Neuronal stem cell (in vitro differentiated cells): ENCODE data around the gene DHX30.

ENCODE experiments used
- DNase-seq: peaks from one replicate; pipeline ENCODE4 v3.0.0-alpha.2; 2013; ENCODE audit warnings: low spot score
- H2AFZ ChIP-seq: one replicate; pipeline ENCODE4 v1.6.1; 2013; ENCODE audit warnings: mild to moderate bottlenecking, low read length, inconsistent platforms
- H2AK5ac ChIP-seq: 2 replicates; pipeline ENCODE4 v1.6.1; 2013; ENCODE audit warnings: low read depth, mild to moderate bottlenecking, inconsistent platforms, low read length, moderate library complexity, mixed read lengths
- H2BK120ac ChIP-seq: 2 replicates; pipeline ENCODE4 v1.6.1; 2013; ENCODE audit warnings: low read depth, mild to moderate bottlenecking, inconsistent platforms, low read length, moderate library complexity, mixed read lengths
- H2BK12ac ChIP-seq: one replicate; pipeline ENCODE4 v1.6.1; 2013; ENCODE audit warnings: low read length, inconsistent platforms
- H2BK15ac ChIP-seq: 2 replicates; pipeline ENCODE4 v1.6.1; 2013; ENCODE audit warnings: mild to moderate bottlenecking, low read length, inconsistent platforms, mixed read lengths
- H2BK5ac ChIP-seq: one replicate; pipeline ENCODE4 v1.6.1; 2013; ENCODE audit warnings: inconsistent platforms, mild to moderate bottlenecking, low read length, moderate library complexity
- H3K14ac ChIP-seq: one replicate; pipeline ENCODE4 v1.6.1; 2013; ENCODE audit warnings: low read length, inconsistent platforms
- H3K18ac ChIP-seq: 2 replicates; pipeline ENCODE4 v1.6.1; 2013; ENCODE audit warnings: low read length, inconsistent platforms
- H3K23ac ChIP-seq: 2 replicates; pipeline ENCODE4 v1.6.1; 2013; ENCODE audit warnings: low read depth, mild to moderate bottlenecking, mixed read lengths, low read length, inconsistent platforms; ENCODE audit not compliant: poor library complexity
- H3K27ac ChIP-seq: replicated peaks from 3 replicates; pipeline ENCODE4 v1.5.1; 2013; ENCODE audit warnings: low read length, inconsistent platforms
- H3K27me3 ChIP-seq, 3 experiments: 2 replicates each; pipeline ENCODE4 v1.6.1; 2013; ENCODE audit warnings: low read length in 3 of 3, mild to moderate bottlenecking in 2 of 3, inconsistent platforms in 1 of 3, low read depth in 1 of 3, mixed read lengths in 1 of 3, moderate library complexity in 1 of 3; ENCODE audit not compliant: control insufficient read depth in 3 of 3, insufficient read depth in 3 of 3
- H3K36me3 ChIP-seq, 2 donors: replicated peaks in 1 of 2; 2 replicates each; pipeline ENCODE4 v1.6.1; 2013; ENCODE audit warnings: low read length in 2 of 2; ENCODE audit not compliant: control insufficient read depth in 2 of 2, insufficient read depth in 2 of 2
- H3K4ac ChIP-seq: 2 replicates; pipeline ENCODE4 v1.6.1; 2013; ENCODE audit warnings: inconsistent platforms, mild to moderate bottlenecking, low read length, moderate library complexity
- H3K4me1 ChIP-seq, 2 donors: 1 replicate in 1 of 2; 2 replicates in 1 of 2; pipeline ENCODE4 v1.6.1; 2013; ENCODE audit warnings: low read length in 2 of 2, low read depth in 1 of 2; ENCODE audit not compliant: control insufficient read depth in 2 of 2, insufficient read depth in 1 of 2
- H3K4me2 ChIP-seq: one replicate; pipeline ENCODE4 v1.6.1; 2013; ENCODE audit warnings: mild to moderate bottlenecking, low read length, inconsistent platforms; ENCODE audit not compliant: insufficient read depth, poor library complexity, severe bottlenecking
- H3K4me3 ChIP-seq, 2 donors: 2 replicates each; pipeline ENCODE4 v1.5.1; 2013; ENCODE audit warnings: low read length in 2 of 2, mild to moderate bottlenecking in 2 of 2, inconsistent platforms in 1 of 2, moderate library complexity in 1 of 2
- H3K79me1 ChIP-seq: one replicate; pipeline ENCODE4 v1.6.1; 2013; ENCODE audit warnings: low read depth, mild to moderate bottlenecking, inconsistent platforms, low read length, moderate library complexity
- H3K9ac ChIP-seq: one replicate; pipeline ENCODE4 v1.6.1; 2013; ENCODE audit warnings: mild to moderate bottlenecking, low read depth, low read length, inconsistent platforms; ENCODE audit not compliant: poor library complexity
- H3K9me3 ChIP-seq, 2 donors: replicated peaks in 1 of 2; 2 replicates each; pipeline versions ENCODE3 to v1.6.1; 2013; ENCODE audit warnings: low read length in 2 of 2, mild to moderate bottlenecking in 2 of 2, inconsistent platforms in 1 of 2, low read depth in 1 of 2, mixed read lengths in 1 of 2, moderate library complexity in 1 of 2; ENCODE audit not compliant: control insufficient read depth in 2 of 2, insufficient read depth in 1 of 2
- H4K8ac ChIP-seq: one replicate; pipeline ENCODE4 v1.6.1; 2013; ENCODE audit warnings: low read depth, mild to moderate bottlenecking, inconsistent platforms, low read length, moderate library complexity
- H4K91ac ChIP-seq: one replicate; pipeline ENCODE4 v1.6.1; 2013; ENCODE audit warnings: low read length, low read depth, mild to moderate bottlenecking, inconsistent platforms; ENCODE audit not compliant: poor library complexity
- WGBS, 2 donors: extraction: QIAGEN DNeasy Blood & Tissue Kit; methylation state at CpG; one replicate each; pipeline ENCODE4 v1.1.7; 2013; ENCODE audit warnings: missing lambda C conversion rate in 2 of 2, mixed read lengths in 1 of 2; ENCODE audit not compliant: insufficient read length in 2 of 2, insufficient replicate concordance in 1 of 2; ENCODE audit errors: extremely low coverage in 2 of 2; 5-methylcytosine and 5-hydroxymethylcytosine counted together

The DHX30 gene

GRCh38 chr3:47855461-47856383 is 52.8 kb downstream of the DHX30 start:
- H3K23ac ChIP-seq = peak overlapping the region; percentile 46
- H3K36me3 ChIP-seq = peaks cover 44 to 93% of the 10 kb centered on the region in 2 donors
- H3K79me1 ChIP-seq = peaks cover 4% of the 10 kb centered on the region
- H3K4me1 ChIP-seq = no peaks in the 10 kb centered on the region
- no peak for DNase-seq
- H3K4ac ChIP-seq = no peak overlapping the region
- no peak overlapping the region for H3K4me3 ChIP-seq
- no peak overlapping the region for H2AK5ac ChIP-seq
- no peak overlapping the region for H3K9ac ChIP-seq
- WGBS, 2 donors = no CpG with 5 or more reads among the region's 21 CpGs
- no peak overlapping the region for H2BK15ac ChIP-seq
- H2BK12ac ChIP-seq = no peak overlapping the region
- no peaks in the 10 kb centered on the region for H3K9me3 ChIP-seq
- H2AFZ ChIP-seq = no peak overlapping the region
- H3K27ac ChIP-seq = no peak overlapping the region
- no peaks in the 10 kb centered on the region for H3K27me3 ChIP-seq
- no peak overlapping the region for H3K18ac ChIP-seq
- H2BK5ac ChIP-seq = no peak overlapping the region
- no peak overlapping the region for H3K4me2 ChIP-seq
- H3K14ac ChIP-seq = no peak overlapping the region
- H4K8ac ChIP-seq = no peak overlapping the region
- H4K91ac ChIP-seq = no peak overlapping the region
- no peak overlapping the region for H2BK120ac ChIP-seq

GRCh38 chr3:47856669-47857068 is 53.7 kb downstream of the DHX30 start:
- Histone ChIP-seq H2AFZ (no peak overlapping the region), H3K36me3 (peaks cover 37 to 88% of the 10 kb centered on the region in 2 donors), H3K27me3 (no peaks in the 10 kb centered on the region), H3K23ac (no peak overlapping the region), H3K4me2 (no peak overlapping the region), H3K79me1 (peaks cover 4% of the 10 kb centered on the region), H4K8ac (no peak overlapping the region), H2BK120ac (no peak overlapping the region), H2BK12ac (no peak overlapping the region), H3K9me3 (no peaks in the 10 kb centered on the region), H3K27ac (no peak overlapping the region), H2BK5ac (no peak overlapping the region), H3K4me3 (no peak overlapping the region), H3K4ac (no peak overlapping the region), H3K14ac (no peak overlapping the region), H3K18ac (no peak overlapping the region), H2AK5ac (no peak overlapping the region), H3K9ac (no peak overlapping the region), H2BK15ac (no peak overlapping the region), H4K91ac (no peak overlapping the region), H3K4me1 (no peaks in the 10 kb centered on the region)
- no peak for DNase-seq
- WGBS, 2 donors = no CpG with 5 or more reads among the region's 11 CpGs

- no CpG with 5 or more reads among the region's 2 CpGs for WGBS, 2 donors
- H3K9me3 ChIP-seq = no peaks in the 10 kb centered on the region
- H2BK5ac ChIP-seq = no peak overlapping the region
- no peak overlapping the region for H3K23ac ChIP-seq
- no peak overlapping the region for H3K4me2 ChIP-seq
- H3K36me3 ChIP-seq = peaks cover 37 to 83% of the 10 kb centered on the region in 2 donors
- no peak overlapping the region for H2BK15ac ChIP-seq
- peaks cover 4% of the 10 kb centered on the region for H3K79me1 ChIP-seq
- H2AFZ ChIP-seq = no peak overlapping the region
- no peak overlapping the region for H3K14ac ChIP-seq
- no peaks in the 10 kb centered on the region for H3K4me1 ChIP-seq
- no peak for DNase-seq
- H3K27ac ChIP-seq = no peak overlapping the region
- H3K4me3 ChIP-seq = no peak overlapping the region
- H2BK12ac ChIP-seq = no peak overlapping the region
- no peak overlapping the region for H4K91ac ChIP-seq
- no peak overlapping the region for H2AK5ac ChIP-seq
- no peak overlapping the region for H3K9ac ChIP-seq
- no peak overlapping the region for H3K18ac ChIP-seq
- H3K4ac ChIP-seq = no peak overlapping the region
- no peaks in the 10 kb centered on the region for H3K27me3 ChIP-seq
- no peak overlapping the region for H4K8ac ChIP-seq
- no peak overlapping the region for H2BK120ac ChIP-seq
These were observed 54.2 kb downstream of the DHX30 start for GRCh38 chr3:47857151-47857550.

GRCh38 chr3:47859956-47860605 is 57.1 kb downstream of the DHX30 start:
- Histone ChIP-seq H3K79me1 (peaks cover 8% of the 10 kb centered on the region), H2AK5ac (no peak overlapping the region), H2BK5ac (no peak overlapping the region), H3K9ac (no peak overlapping the region), H3K36me3 (peaks cover 27 to 77% of the 10 kb centered on the region in 2 donors), H3K23ac (no peak overlapping the region), H3K4ac (no peak overlapping the region), H2BK12ac (no peak overlapping the region), H3K18ac (no peak overlapping the region), H3K27me3 (no peaks in the 10 kb centered on the region), H4K91ac (no peak overlapping the region), H4K8ac (no peak overlapping the region), H2BK15ac (no peak overlapping the region), H2AFZ (no peak overlapping the region), H3K4me3 (no peak overlapping the region), H3K4me2 (no peak overlapping the region), H3K4me1 (peaks cover 0 to 2% of the 10 kb centered on the region in 2 donors), H2BK120ac (no peak overlapping the region), H3K14ac (no peak overlapping the region), H3K27ac (no peak overlapping the region), H3K9me3 (no peaks in the 10 kb centered on the region)
- no CpG with 5 or more reads among the region's 4 CpGs for WGBS, 2 donors
- DNase-seq = no peak
